ENCODE results near the gene SNX2.

Gene SNX2

GRCh38 chr5:122773619-122774018 lies 1.3 kb upstream of the SNX2 start:
- no peak for DNase-seq (ENCODE audit: low read depth)

- no peak for DNase-seq (ENCODE audit: low read depth)
Observed at GRCh38 chr5:122774519-122774860, 390 bp upstream of the SNX2 start.

DNA sequence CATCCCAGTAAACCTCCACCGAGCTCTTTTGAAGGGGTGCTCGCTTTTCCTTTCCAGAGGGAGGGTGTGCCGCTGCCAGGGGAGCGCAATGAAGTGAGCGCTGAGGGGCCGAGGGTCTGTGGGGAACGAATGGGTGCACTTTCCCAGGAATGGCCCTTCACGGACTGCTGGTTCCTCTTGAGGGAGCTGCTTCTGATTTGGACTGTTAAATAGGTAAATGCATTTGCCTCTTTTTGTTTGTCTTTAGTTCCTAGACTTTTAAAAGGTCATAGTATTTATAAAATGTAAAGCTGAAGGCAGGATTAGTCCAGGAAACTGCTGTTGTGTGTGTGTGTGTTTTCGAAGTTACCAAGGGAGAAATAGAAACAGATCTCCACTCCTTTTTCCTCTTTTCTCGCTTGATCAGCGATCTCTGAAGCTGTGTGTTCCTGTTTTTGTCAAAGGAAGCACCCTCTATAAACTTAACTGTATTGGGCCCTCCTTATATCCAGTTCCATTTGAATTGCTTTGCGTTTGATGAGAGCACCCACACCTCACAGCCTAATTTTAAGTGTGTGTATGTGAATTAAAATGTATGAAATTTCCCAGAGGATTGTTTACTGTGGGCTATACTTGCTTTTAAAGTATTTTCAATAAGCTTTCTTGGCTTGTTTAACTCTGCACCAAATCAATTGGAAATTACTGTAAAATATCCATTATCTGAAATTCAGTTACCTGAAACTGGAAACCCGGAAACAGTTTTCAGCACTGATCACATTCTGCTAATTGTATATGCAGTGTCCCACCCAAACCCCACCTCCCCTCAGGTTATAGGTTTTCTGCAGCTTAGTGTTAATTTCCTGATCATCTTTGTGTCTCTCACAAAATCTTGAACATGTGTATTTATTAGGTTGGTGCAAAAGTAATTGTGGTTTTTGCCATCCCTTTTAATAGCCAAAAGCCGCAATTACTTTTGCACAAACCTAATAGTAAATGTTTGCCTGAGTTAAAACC lies 966 bp downstream of the SNX2 start:
- DNase-seq (ENCODE audit: low read depth) = peak; percentile 46

- no peak for DNase-seq (ENCODE audit: low read depth)
Observed at GRCh38 chr5:122778157-122778556, 3.3 kb downstream of the SNX2 start.

DNA sequence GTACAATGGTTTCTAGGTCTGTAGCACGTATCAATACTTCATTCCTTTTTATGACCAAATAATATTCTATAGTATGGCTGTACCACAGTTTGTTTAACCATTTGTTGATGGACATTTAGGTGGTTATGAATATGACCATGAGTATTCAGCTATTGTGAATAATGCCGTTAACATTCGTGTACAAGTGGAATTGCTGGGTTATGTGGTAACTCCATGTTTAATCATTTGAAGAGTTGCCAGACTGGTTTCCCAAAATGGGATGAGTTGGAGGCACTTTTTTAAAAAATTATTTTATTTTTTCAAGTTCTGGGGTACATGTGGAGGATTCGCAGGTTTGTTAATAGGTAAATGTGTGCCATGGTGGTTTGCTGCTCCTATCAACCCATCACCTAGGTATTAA lies 4.6 kb downstream of the SNX2 start:
- DNase-seq (ENCODE audit: low read depth) = peak; percentile 15

DNA sequence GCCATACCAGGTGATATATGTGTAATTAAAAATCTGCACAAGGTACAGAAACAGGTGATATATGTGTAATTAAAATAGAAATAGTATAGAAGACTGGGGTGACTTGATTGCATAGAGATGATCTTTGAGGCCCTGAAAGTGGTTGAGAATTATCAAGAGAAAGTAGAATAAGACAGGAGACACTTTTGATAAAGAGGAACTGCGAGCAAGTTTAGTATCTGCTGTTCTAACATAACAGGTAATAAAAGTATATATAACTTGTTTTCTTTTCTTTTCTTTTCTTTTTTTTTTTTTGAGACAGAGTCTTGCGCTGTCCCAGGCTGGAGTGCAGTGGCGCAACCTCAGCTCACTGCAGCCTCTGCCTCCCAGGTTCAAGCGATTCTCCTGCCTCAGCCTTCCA lies 5.4 kb downstream of the SNX2 start:
- DNase-seq (ENCODE audit: low read depth) = no peak

GRCh38 chr5:122781465-122781864 lies 6.6 kb downstream of the SNX2 start:
- no peak for DNase-seq (ENCODE audit: low read depth)

GRCh38 chr5:122785294-122785693 lies 10.4 kb downstream of the SNX2 start:
- DNase-seq (ENCODE audit: low read depth) = no peak

DNA sequence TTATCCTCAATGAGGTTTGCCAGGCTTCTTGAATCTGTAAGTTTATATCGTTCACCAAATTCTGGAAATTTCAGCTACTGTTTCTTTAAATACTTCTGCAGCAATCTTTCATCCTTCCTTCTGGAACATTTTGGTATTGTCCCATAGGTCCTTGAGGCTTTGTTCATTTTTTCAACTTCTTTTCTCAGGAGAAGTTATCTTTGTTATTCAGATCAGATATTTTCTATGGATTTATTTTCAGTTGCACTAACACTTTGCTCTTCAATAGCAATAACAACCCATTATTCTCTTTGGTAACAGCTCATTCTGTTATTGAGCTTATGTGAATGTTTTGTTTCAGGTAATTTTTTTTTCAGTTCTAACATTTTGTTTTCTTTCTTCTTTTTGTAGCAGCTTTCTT lies 13.5 kb downstream of the SNX2 start:
- DNase-seq (ENCODE audit: low read depth) = no peak

DNA sequence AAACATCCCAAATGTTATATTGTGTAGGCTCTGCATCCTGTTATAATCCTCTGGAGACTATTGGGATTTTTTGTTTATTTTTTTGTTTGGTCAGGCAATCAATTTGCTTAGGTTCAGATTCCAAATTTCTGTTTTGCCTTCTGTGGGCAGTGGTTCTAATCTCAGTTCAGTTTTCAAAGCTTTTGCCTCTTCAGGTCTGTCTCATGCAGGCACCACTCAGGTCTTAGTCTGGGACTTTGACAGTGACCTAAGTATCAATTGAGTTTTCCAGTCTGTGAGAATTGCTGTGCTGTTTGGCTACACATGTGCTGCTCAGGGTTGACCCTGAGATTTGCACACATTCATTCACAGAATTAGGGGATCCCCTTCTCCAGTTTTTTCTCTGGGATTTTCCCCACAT lies 14.1 kb downstream of the SNX2 start:
- no peak for DNase-seq (ENCODE audit: low read depth)

DNA sequence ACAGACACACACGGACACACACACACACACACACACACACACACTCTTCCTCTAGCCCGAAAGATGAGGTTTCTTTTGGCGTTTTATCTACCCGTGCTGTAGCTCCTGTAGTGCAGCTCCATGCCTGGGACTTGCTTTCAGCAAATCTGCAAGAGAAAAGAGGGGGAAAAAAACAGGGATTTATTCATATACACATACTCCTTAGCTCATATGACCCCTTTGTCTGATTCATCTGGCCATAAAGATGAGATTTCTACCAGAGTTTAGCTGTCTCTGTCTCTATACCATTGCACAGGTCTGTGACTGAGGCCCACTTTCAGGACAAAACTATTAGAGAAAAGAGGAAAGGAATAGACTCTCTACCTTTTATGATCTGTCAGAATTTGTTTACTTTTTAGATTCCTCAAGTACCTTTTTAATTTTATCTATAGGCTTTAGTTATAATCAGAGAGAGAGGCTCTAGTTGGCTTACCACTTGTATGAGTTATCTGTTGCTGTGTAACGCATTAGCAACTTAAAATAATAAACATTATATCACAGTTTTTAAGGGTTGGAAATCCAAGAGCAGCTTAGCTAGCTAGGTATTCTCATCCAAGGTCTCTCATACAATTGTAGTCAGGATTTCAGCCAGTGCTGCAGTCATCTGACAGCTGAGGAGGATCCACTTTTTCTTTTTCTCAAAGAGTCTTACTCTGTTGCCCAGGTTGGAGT lies 14.7 kb downstream of the SNX2 start:
- DNase-seq (ENCODE audit: low read depth) = no peak

GRCh38 chr5:122790354-122791103 lies 15.6 kb downstream of the SNX2 start:
- DNase-seq (ENCODE audit: low read depth) = no peak

DNA sequence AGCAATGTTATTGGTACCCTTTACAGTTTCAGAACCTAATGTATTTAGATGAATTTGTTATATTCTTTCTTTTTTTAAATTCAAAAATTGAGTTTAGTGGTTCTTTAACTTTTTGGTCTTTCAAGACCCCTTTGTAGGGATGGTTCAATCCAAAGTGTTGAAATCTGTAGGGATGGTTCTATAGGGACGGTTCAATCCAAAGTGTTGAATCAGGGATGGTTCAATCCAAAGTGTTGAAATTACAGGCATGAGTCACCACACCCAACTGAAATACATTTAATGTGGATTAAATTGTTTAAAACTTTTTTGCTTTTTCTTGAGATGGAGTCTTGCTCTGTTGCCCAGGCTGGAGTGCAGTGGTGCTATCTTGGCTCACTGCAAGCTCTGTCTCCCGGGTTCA lies 30.6 kb downstream of the SNX2 start:
- DNase-seq (ENCODE audit: low read depth) = peak; percentile 65

- DNase-seq (ENCODE audit: low read depth) = no peak
Observed at GRCh38 chr5:122810405-122810804, 35.5 kb downstream of the SNX2 start.

GRCh38 chr5:122815218-122815767 lies 40.4 kb downstream of the SNX2 start:
- DNase-seq (ENCODE audit: low read depth) = no peak

DNA sequence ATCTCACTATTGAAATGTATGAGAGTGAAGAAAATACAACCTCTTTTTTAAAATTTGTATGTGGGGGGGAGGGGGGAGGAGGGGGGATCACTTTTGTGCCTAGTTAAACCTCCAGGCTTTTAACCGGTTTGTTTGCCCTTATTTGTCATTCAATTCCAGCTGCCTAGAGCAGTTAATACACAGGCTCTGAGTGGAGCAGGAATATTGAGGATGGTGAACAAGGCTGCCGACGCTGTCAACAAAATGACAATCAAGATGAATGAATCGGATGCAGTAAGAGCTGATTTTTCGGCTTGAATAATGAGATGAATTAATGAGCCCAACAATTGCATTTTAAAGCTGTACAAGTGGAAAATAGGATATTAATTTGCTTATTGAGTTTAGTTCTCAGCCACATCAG lies 41.9 kb downstream of the SNX2 start:
- DNase-seq (ENCODE audit: low read depth) = no peak

DNA sequence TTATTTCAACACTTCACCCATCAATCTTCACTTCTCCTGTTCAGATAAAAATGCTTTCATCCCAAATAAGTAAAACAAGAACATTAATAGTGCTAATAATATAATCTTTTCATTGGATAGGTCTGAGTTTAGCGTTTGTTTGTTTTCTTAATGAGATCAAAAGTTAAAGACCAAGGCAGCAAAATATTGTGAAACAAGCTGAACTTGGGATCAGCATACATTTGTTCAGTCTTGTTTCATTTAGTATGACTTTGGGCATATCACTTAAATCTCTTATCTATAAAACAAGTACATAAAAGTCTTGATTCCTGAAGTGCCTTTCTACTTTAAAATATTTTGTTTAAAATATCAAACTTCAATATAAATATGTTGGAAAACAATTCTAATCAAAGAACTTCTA lies 57.1 kb downstream of the SNX2 start:
- no peak for DNase-seq (ENCODE audit: low read depth)

DNA sequence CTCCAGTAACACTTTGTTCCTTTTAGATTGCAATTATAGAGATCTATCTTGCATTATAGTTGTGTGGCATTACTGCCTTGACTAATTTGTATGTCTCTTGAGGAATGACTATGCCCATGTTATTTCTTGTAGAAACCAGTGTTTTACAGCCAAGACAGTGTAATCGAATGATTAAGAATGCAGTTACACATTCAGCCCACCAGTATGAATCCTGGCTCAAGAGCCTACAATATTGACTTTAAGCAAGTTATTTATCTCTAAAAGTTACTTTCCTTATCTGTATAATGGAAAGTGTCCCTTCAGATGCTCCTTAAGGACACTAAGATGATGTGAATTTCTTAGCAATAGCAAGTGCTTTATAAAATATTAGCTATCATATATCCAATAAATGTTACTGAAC lies 60.8 kb downstream of the SNX2 start:
- DNase-seq (ENCODE audit: low read depth) = peak; percentile 16

DNA sequence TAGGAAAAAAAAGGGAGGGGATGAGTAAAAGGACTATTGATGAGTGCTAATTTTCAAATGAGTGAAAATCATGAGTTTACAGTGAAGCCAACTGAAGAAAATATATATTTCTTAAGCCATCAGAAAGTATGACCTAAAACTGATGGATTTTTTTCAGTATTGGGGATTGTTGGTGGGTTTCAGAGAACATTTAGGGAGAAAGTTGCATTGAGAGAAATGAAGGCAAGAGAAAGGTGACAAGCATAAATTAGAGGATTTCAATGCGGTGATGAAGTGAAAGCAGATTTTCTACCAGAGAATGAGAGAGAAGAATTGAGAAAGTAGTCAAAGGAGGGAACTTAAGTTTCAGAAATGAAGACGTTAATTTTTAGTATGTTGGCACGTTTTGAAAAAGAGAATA lies 62.1 kb downstream of the SNX2 start:
- DNase-seq (ENCODE audit: low read depth) = no peak

GRCh38 chr5:122839731-122840130 lies 64.9 kb downstream of the SNX2 start:
- DNase-seq (ENCODE audit: low read depth) = no peak

DNA sequence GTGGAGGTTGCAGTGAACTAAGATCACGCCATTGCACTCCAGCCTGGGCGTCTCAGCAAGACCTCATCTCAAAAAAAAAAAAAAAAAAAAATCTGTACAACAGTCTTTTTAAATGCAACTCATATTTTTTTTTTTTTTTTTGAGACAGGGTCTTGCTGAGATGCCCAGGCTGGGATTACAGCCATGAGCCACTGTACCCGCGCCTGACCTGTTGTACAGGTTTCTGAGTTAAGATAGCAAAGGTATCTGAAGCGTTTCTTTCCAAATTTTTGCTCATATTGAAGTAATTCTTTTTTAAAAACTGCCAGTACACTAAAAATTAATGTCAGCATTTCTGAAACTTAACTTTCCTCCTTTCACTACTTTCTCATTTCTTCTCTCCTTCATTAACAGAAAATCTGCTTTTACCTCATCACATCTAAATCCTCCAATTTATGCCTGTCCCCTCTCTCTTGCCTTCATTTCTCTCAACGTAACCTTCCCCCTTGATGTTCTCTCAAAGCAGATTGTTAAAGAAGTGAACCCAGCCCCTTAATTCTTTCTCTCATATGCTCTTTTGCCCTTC lies 67.2 kb downstream of the SNX2 start:
- DNase-seq (ENCODE audit: low read depth) = no peak

All from ELR (cell line).